H9 (cell line): Measurements from ENCODE around the gene RAB7B. TPM values are rescaled to one million over a fixed set of nuclear protein-coding genes. Genes with fewer than 3 reads are reported as not detected.

Experiments
- DNase-seq: peaks from one replicate; pipeline ENCODE4 v3.0.0-alpha.2; 2017
- H2AFZ ChIP-seq: one replicate; pipeline ENCODE4 v1.6.1; 2013; ENCODE audit warnings: mild to moderate bottlenecking, low read length, control low read depth, moderate library complexity
- H2AK5ac ChIP-seq: 2 replicates; pipeline ENCODE4 v1.6.1; 2013; ENCODE audit warnings: low read length, control low read depth, mixed read lengths; ENCODE audit not compliant: insufficient read length
- H2BK120ac ChIP-seq: one replicate; pipeline ENCODE4 v1.6.1; 2013; ENCODE audit warnings: low read depth, mild to moderate bottlenecking, low read length, control low read depth, inconsistent platforms; ENCODE audit not compliant: poor library complexity, severe bottlenecking
- H2BK12ac ChIP-seq: 2 replicates; pipeline ENCODE4 v1.6.1; 2013; ENCODE audit warnings: low read length, control low read depth, mixed read lengths, low read depth; ENCODE audit not compliant: insufficient read length
- H2BK15ac ChIP-seq: 2 replicates; pipeline ENCODE4 v1.6.1; 2013; ENCODE audit warnings: low read depth, low read length, control low read depth
- H2BK20ac ChIP-seq: one replicate; pipeline ENCODE4 v1.6.1; 2013; ENCODE audit warnings: low read depth, mild to moderate bottlenecking, low read length, control low read depth, inconsistent platforms; ENCODE audit not compliant: poor library complexity, severe bottlenecking
- H2BK5ac ChIP-seq: 2 replicates; pipeline ENCODE4 v1.6.1; 2013; ENCODE audit warnings: low read length, control low read depth, mixed read lengths; ENCODE audit not compliant: insufficient read length
- H3K14ac ChIP-seq: 2 replicates; pipeline ENCODE4 v1.6.1; 2013; ENCODE audit warnings: low read length, control low read depth; ENCODE audit not compliant: insufficient read depth
- H3K18ac ChIP-seq: 2 replicates; pipeline ENCODE4 v1.6.1; 2013; ENCODE audit warnings: low read depth, mild to moderate bottlenecking, mixed read lengths, low read length, control low read depth; ENCODE audit not compliant: insufficient read length
- H3K23ac ChIP-seq: 2 replicates; pipeline ENCODE4 v1.6.1; 2013; ENCODE audit warnings: low read length, control low read depth, mixed read lengths, low read depth; ENCODE audit not compliant: insufficient read length
- H3K23me2 ChIP-seq: 2 replicates; pipeline ENCODE4 v1.6.1; 2013; ENCODE audit warnings: low read depth, mild to moderate bottlenecking, mixed read lengths, low read length, control low read depth; ENCODE audit not compliant: insufficient read length, poor library complexity, severe bottlenecking
- H3K27ac ChIP-seq: 2 replicates; pipeline ENCODE4 v1.5.1; 2013; ENCODE audit warnings: low read length, control low read depth, mixed read lengths, low read depth; ENCODE audit not compliant: insufficient read length
- H3K27me3 ChIP-seq: 2 replicates; pipeline ENCODE4 v1.6.1; 2013; ENCODE audit warnings: low read length, control low read depth, inconsistent platforms; ENCODE audit not compliant: insufficient read depth
- H3K4ac ChIP-seq: 2 replicates; pipeline ENCODE4 v1.6.1; 2013; ENCODE audit warnings: low read depth, mild to moderate bottlenecking, control low read depth, inconsistent platforms, low read length, moderate library complexity
- H3K4me1 ChIP-seq: 2 replicates; pipeline ENCODE4 v1.6.1; 2013; ENCODE audit warnings: low read length, control low read depth, inconsistent platforms; ENCODE audit not compliant: insufficient read depth
- H3K4me2 ChIP-seq: 2 replicates; pipeline ENCODE4 v1.6.1; 2013; ENCODE audit warnings: low read length, control low read depth, mixed read lengths; ENCODE audit not compliant: insufficient read length, insufficient read depth
- H3K56ac ChIP-seq: 2 replicates; pipeline ENCODE4 v1.6.1; 2013; ENCODE audit warnings: low read depth, mild to moderate bottlenecking, mixed read lengths, low read length, control low read depth; ENCODE audit not compliant: insufficient read length
- H3K79me1 ChIP-seq: 2 replicates; pipeline ENCODE4 v1.6.1; 2013; ENCODE audit warnings: low read depth, mild to moderate bottlenecking, moderate library complexity, low read length, control low read depth, inconsistent platforms; ENCODE audit not compliant: insufficient read depth, poor library complexity, severe bottlenecking
- H3K79me2 ChIP-seq: 2 replicates; pipeline ENCODE4 v1.6.1; 2013; ENCODE audit warnings: low read length, control low read depth, inconsistent platforms; ENCODE audit not compliant: insufficient read depth
- H3K9ac ChIP-seq: 2 replicates; pipeline ENCODE4 v1.6.1; 2013; ENCODE audit warnings: low read length, control low read depth, mixed read lengths; ENCODE audit not compliant: insufficient read length; ENCODE audit errors: extremely low read depth
- H3K9me3 ChIP-seq: one replicate; pipeline ENCODE4 v1.6.1; 2013; ENCODE audit warnings: low read depth, low read length, inconsistent platforms; ENCODE audit not compliant: control insufficient read depth
- H3T11ph ChIP-seq: one replicate; pipeline ENCODE4 v1.6.1; 2013; ENCODE audit warnings: mild to moderate bottlenecking, low read length, control low read depth, inconsistent platforms
- H4K20me1 ChIP-seq: one replicate; pipeline ENCODE4 v1.6.1; 2013; ENCODE audit not compliant: control insufficient read depth, insufficient read length, insufficient read depth
- H4K5ac ChIP-seq: 2 replicates; pipeline ENCODE4 v1.6.1; 2013; ENCODE audit warnings: low read depth, mild to moderate bottlenecking, mixed read lengths, low read length, control low read depth; ENCODE audit not compliant: insufficient read length
- H4K8ac ChIP-seq: replicated peaks from 2 replicates; pipeline ENCODE4 v1.6.1; 2013; ENCODE audit warnings: low read length, control low read depth, mixed read lengths, low read depth; ENCODE audit not compliant: insufficient read length
- H4K91ac ChIP-seq: 2 replicates; pipeline ENCODE4 v1.6.1; 2013; ENCODE audit warnings: low read depth, mild to moderate bottlenecking, moderate library complexity, mixed read lengths, low read length, control low read depth; ENCODE audit not compliant: insufficient read length
- H3K27ac Mint-ChIP-seq, 3 experiments: 2 replicates in 2 of 3; 3 replicates in 1 of 3; pipeline ENCODE4 v1.8.0; 2020 to 2021; ENCODE audit warnings: mixed read lengths in 3 of 3, mild to moderate bottlenecking in 1 of 3, moderate library complexity in 1 of 3
- H3K27me3 Mint-ChIP-seq: 2 replicates; pipeline ENCODE4 v1.8.0; 2021; ENCODE audit warnings: low read depth, mild to moderate bottlenecking, moderate library complexity, mixed read lengths
- H3K36me3 Mint-ChIP-seq, 3 experiments: 2 replicates in 2 of 3; 3 replicates in 1 of 3; pipeline ENCODE4 v1.8.0; 2020 to 2021; ENCODE audit warnings: low read depth in 3 of 3, mixed read lengths in 3 of 3; ENCODE audit not compliant: insufficient read depth in 1 of 3
- H3K4me1 Mint-ChIP-seq, 2 experiments: 2 replicates each; pipeline ENCODE4 v1.8.0; 2020; ENCODE audit warnings: mixed read lengths in 2 of 2
- H3K4me3 Mint-ChIP-seq, 2 experiments: 2 replicates in 1 of 2; 3 replicates in 1 of 2; pipeline ENCODE4 v1.8.0; 2020 to 2021; ENCODE audit warnings: mild to moderate bottlenecking in 2 of 2, mixed read lengths in 2 of 2, moderate library complexity in 1 of 2
- H3K9me3 Mint-ChIP-seq, 2 experiments: 2 replicates in 1 of 2; 3 replicates in 1 of 2; pipeline ENCODE4 v1.8.0; 2020; ENCODE audit warnings: mild to moderate bottlenecking in 2 of 2, mixed read lengths in 2 of 2, moderate library complexity in 1 of 2
- CTCF ChIP-seq: fragments of 200-600 bp; sonication (generic); conservative IDR thresholded peaks from 3 replicates; pipeline ENCODE4 v1.8.0; 2021; ENCODE audit warnings: antibody characterized with exemption, mild to moderate bottlenecking
- WGBS: extraction: QIAGEN DNeasy Blood & Tissue Kit; methylation state at CpG from one replicate; pipeline ENCODE4 v1.1.7; 2013; ENCODE audit warnings: missing lambda C conversion rate, low lambda C conversion rate, mixed read lengths; ENCODE audit not compliant: insufficient read length; ENCODE audit errors: extremely low coverage; 5-methylcytosine and 5-hydroxymethylcytosine counted together
- total RNA-seq: library from RNA; stranded (reverse); gene quantifications from 2 replicates; pipeline ENCODE4 v1.2.1, GENCODE V29; 2021

RAB7B gene
- total RNA-seq, 1 experiment from 2014 or later = 0.68 TPM

- Histone ChIP-seq H3K27me3 (no peaks in the 10 kb centered on the region), H3K79me1 (no peaks in the 10 kb centered on the region), H3K14ac (no peak overlapping the region), H4K5ac (no peak overlapping the region), H3T11ph (no peak overlapping the region), H2AFZ (no peak overlapping the region), H4K91ac (no peak overlapping the region), H2BK12ac (no peak overlapping the region), H2BK120ac (no peak overlapping the region), H2BK5ac (no peak overlapping the region), H3K23me2 (no peaks in the 10 kb centered on the region), H3K27ac (no peak overlapping the region), H3K9me3 (no peaks in the 10 kb centered on the region), H3K79me2 (no peaks in the 10 kb centered on the region), H3K4ac (no peak overlapping the region), H3K4me2 (no peak overlapping the region), H3K23ac (no peak overlapping the region), H4K20me1 (no peaks in the 10 kb centered on the region), H4K8ac (no peak overlapping the region), H3K18ac (no peak overlapping the region), H3K56ac (no peak overlapping the region), H2BK15ac (no peak overlapping the region), H3K4me1 (peaks cover 6% of the 10 kb centered on the region; the same call in 1 of the 2 replicates), H2AK5ac (no peak overlapping the region), H2BK20ac (no peak overlapping the region), H3K9ac (no peak overlapping the region)
- Mint-ChIP-seq H3K36me3 (no peaks in the 10 kb centered on the region), H3K4me3 (no peak overlapping the region), H3K27me3 (peaks cover 34% of the 10 kb centered on the region), H3K4me1 (peaks cover 35 to 42% of the 10 kb centered on the region in 2 experiments), H3K9me3 (no peaks in the 10 kb centered on the region), H3K27ac (no peak overlapping the region)
- WGBS = no CpG with 5 or more reads among the region's 4 CpGs
- no peak for DNase-seq
- TF ChIP-seq CTCF = no peak
Observed at GRCh38 chr1:205944525-205944924, 58.7 kb downstream of the RAB7B start.
